Measurements from ENCODE around the gene ADAD2.

The ADAD2 gene

GRCh38 chr16:84177741-84178073 lies 13.2 kb upstream of the ADAD2 start (continued):
- no peak for TF ChIP-seq TOX (CRISPR knock-in tag; IDR thresholded peaks at IDR 0.05; ENCODE audit: borderline replicate concordance)
- no peak for TF ChIP-seq ZFP3 (CRISPR knock-in tag; IDR thresholded peaks at IDR 0.05)
- no peak for TF ChIP-seq ZFP30 (CRISPR knock-in tag; IDR thresholded peaks at IDR 0.05)
- TF ChIP-seq, protein P1, sequence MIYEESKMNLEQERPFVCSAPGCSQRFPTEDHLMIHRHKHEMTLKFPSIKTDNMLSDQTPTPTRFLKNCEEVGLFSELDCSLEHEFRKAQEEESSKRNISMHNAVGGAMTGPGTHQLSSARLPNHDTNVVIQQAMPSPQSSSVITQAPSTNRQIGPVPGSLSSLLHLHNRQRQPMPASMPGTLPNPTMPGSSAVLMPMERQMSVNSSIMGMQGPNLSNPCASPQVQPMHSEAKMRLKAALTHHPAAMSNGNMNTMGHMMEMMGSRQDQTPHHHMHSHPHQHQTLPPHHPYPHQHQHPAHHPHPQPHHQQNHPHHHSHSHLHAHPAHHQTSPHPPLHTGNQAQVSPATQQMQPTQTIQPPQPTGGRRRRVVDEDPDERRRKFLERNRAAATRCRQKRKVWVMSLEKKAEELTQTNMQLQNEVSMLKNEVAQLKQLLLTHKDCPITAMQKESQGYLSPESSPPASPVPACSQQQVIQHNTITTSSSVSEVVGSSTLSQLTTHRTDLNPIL (CRISPR knock-in tag; IDR thresholded peaks at IDR 0.05; ENCODE audit: low read depth): no peak
- no peak for TF ChIP-seq ARNTL (CRISPR knock-in tag; IDR thresholded peaks at IDR 0.05; ENCODE audit: borderline replicate concordance, low read depth)

- TF ChIP-seq, protein P2, sequence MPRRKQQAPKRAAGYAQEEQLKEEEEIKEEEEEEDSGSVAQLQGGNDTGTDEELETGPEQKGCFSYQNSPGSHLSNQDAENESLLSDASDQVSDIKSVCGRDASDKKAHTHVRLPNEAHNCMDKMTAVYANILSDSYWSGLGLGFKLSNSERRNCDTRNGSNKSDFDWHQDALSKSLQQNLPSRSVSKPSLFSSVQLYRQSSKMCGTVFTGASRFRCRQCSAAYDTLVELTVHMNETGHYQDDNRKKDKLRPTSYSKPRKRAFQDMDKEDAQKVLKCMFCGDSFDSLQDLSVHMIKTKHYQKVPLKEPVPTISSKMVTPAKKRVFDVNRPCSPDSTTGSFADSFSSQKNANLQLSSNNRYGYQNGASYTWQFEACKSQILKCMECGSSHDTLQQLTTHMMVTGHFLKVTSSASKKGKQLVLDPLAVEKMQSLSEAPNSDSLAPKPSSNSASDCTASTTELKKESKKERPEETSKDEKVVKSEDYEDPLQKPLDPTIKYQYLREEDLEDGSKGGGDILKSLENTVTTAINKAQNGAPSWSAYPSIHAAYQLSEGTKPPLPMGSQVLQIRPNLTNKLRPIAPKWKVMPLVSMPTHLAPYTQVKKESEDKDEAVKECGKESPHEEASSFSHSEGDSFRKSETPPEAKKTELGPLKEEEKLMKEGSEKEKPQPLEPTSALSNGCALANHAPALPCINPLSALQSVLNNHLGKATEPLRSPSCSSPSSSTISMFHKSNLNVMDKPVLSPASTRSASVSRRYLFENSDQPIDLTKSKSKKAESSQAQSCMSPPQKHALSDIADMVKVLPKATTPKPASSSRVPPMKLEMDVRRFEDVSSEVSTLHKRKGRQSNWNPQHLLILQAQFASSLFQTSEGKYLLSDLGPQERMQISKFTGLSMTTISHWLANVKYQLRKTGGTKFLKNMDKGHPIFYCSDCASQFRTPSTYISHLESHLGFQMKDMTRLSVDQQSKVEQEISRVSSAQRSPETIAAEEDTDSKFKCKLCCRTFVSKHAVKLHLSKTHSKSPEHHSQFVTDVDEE (CRISPR knock-in tag; IDR thresholded peaks at IDR 0.05): no peak
- ATAC-seq: no peak
These were observed 12.7 kb upstream of the ADAD2 start for GRCh38 chr16:84178146-84178765.

- TF ChIP-seq ZNF8 (CRISPR knock-in tag; IDR thresholded peaks at IDR 0.05) (no peak), GLIS3 (CRISPR knock-in tag; IDR thresholded peaks at IDR 0.05) (no peak), ZFP3 (CRISPR knock-in tag; IDR thresholded peaks at IDR 0.05) (no peak), SNAI2 (CRISPR knock-in tag; IDR thresholded peaks at IDR 0.05) (no peak), TCF4 (CRISPR knock-in tag; IDR thresholded peaks at IDR 0.05; ENCODE audit: borderline replicate concordance) (no peak), ZNF565 (CRISPR knock-in tag; conservative IDR thresholded peaks at IDR 0.05; ENCODE audit: low read depth) (no peak)
- TF ChIP-seq, protein P2 (CRISPR knock-in tag; IDR thresholded peaks at IDR 0.05): no peak
- TF ChIP-seq, protein P1 (CRISPR knock-in tag; IDR thresholded peaks at IDR 0.05; ENCODE audit: low read depth): no peak
- no peak for ATAC-seq
These were observed 11.9 kb upstream of the ADAD2 start for GRCh38 chr16:84178892-84179611.

GRCh38 chr16:84179612-84180320 lies 11.2 kb upstream of the ADAD2 start:
- ATAC-seq: no peak
- TF ChIP-seq RARB (CRISPR knock-in tag; IDR thresholded peaks at IDR 0.05) (no peak), GLIS3 (CRISPR knock-in tag; IDR thresholded peaks at IDR 0.05) (no peak)

- ATAC-seq: no peak
- no peak for TF ChIP-seq ZNF70 (CRISPR knock-in tag; IDR thresholded peaks at IDR 0.05)
- no peak for TF ChIP-seq BACH2 (CRISPR knock-in tag; IDR thresholded peaks at IDR 0.05; ENCODE audit: borderline replicate concordance)
- no peak for TF ChIP-seq OSR1 (CRISPR knock-in tag; IDR thresholded peaks at IDR 0.05)
These were observed 10.3 kb upstream of the ADAD2 start for GRCh38 chr16:84180519-84181140.
